ENCODE measurements around the gene CFLAR. TPM values are rescaled to one million over a fixed set of nuclear protein-coding genes. Genes with fewer than 3 reads are reported as not detected.

CFLAR gene
- 76.5 and 88.1 TPM in 2 replicates for total RNA-seq

DNA sequence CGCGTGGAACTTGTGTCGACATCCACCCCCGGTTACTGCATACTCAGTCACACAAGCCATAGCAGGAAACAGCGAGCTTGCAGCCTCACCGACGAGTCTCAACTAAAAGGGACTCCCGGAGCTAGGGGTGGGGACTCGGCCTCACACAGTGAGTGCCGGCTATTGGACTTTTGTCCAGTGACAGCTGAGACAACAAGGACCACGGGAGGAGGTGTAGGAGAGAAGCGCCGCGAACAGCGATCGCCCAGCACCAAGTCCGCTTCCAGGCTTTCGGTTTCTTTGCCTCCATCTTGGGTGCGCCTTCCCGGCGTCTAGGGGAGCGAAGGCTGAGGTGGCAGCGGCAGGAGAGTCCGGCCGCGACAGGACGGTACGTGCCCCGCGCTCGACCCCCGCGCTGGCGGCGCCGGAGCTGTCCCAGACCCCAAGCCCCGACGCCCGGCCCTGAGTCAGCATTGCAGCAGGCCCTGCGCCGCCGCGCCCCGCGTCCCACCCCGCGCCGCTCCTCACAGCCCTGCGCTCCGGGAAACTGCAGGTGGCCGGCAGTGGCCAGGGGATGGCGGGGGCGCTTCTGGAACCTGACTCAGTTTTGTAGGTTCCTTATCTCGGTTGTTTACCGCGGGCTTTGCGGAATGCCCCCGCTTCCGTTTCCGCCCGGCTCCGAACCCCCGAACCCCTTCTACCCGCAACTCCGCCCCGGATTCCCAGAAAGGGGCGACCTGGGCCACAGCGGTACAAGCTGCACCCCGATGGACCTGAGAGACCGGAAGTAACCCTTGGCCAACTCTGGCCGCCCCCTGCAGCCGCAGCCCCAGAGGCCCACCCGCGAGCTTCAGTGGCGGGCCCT, at the start of gene CFLAR:
Gene CFLAR (plus strand): TSS at position 50 of the 844 bp plus-strand sequence. CDS start 13,702 bp downstream, outside the sequence.

DNA sequence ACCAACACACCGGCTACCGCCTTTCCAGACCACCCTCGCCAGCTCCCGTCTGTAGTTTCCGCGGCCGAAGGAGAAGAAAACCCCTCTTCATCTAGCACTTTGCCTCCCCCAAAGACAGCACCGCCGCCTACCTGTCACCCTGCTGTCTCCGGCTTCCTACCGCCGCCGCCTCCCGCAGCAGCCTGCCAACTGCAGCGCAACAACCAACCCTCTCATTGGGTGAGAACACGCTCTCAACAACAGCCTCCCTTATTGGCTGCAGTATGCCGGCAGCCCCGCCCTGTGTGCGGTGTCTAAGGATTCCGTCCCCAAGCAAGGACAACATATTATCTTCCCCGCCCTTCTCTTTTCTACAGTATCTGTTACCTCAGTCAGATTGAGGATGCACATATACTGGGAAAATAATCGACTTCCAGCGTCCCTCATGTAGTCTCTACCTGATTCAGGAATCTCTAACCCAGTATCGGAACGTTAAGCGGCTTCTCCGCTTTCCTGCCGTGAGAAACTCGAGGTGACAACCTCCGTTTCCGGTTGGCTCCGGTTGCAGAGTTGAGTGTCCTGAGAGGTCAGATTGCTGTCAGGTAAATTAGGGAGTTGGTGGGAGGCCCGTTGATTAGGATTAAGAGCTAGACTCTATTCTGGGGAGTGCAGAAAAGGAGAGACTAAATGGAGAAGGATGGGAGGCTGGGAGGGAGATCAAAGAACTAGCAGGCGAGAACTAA, 44.3 kb upstream of the CFLAR start, which contains the start of the genes HYCC2 and NDUFB3:
Gene HYCC2 (minus strand): TSS at position 193 of the 722 bp plus-strand sequence. CDS start 47,662 bp downstream, outside the sequence.
Gene NDUFB3 (plus strand): TSS at position 523 of the 722 bp plus-strand sequence. CDS start 6,882 bp downstream, outside the sequence.

DNA sequence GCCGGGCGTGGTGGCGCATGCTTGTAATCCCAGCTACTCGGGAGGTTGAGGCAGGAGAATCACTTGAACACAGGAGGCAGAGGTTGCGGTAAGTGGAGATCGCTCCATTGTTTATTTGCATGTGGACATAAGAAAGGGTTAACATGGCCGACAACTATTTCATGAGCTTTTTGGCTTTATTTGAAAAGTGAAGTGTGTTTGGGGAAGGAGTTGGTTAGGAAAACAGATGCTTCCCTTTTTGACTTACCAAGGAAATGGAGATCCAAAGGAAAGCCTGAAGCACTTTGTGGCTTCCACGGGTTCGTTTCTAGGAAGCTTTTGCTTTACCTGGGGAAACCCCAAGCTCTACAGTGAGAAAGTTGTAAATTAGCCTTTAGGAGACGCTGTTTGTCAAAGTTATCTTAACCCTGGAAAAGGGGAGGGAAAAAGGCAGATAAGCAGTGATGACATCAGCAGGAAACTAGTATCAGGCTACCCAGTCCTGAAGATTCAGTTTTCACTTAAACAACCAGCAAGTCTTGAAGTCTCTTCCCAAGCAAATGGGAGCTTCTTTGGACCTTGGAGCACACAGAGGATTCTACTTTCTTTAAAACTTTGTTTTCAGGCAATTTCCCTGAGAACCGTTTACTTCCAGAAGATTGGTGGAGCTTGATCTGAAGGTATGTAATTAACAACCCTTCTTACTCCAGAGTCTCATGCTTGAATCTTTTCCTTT, 66.8 kb downstream of the CFLAR start, which contains the start of gene CASP10:
Gene CASP10 (plus strand): TSS at position 492 of the 715 bp plus-strand sequence. CDS start 2,637 bp downstream, outside the sequence.

Other genes starting within 250 kb of the CFLAR start
- 60.5 and 61.4 TPM in 2 replicates for gene PPIL3, start 227.1 kb upstream of the CFLAR start, total RNA-seq
- 22.7 and 26.3 TPM in 2 replicates for gene NIF3L1, start 226.8 kb upstream of the CFLAR start, total RNA-seq
- 13.6 and 14.5 TPM in 2 replicates for gene ORC2, start 152.5 kb upstream of the CFLAR start, total RNA-seq
- gene HYCC2, start 44.5 kb upstream of the CFLAR start, total RNA-seq = 9.0 and 10.6 TPM in 2 replicates
- gene NDUFB3, start 44.2 kb upstream of the CFLAR start, total RNA-seq = 35.9 and 48.2 TPM in 2 replicates
- gene CASP10, start 67.0 kb downstream of the CFLAR start, total RNA-seq = 5.3 and 6.8 TPM in 2 replicates
- 12.3 and 22.2 TPM in 2 replicates for gene CASP8, start 144.4 kb downstream of the CFLAR start, total RNA-seq
- 1.3 and 2.5 TPM in 2 replicates for gene FLACC1, start 241.2 kb downstream of the CFLAR start, total RNA-seq